Activated naive CD8-positive, alpha-beta T cell treated with anti-CD3 and anti-CD28 coated beads for 36 hours (primary cell): ENCODE measurements around the gene SC5D. TPM values are rescaled to one million over a fixed set of nuclear protein-coding genes. Genes with fewer than 3 reads are reported as not detected.

ENCODE experiments used
- DNase-seq: peaks from one replicate; pipeline ENCODE4 v3.0.0; 2021
- H3K27ac Mint-ChIP-seq: one replicate; pipeline ENCODE4 v1.8.0; 2022; ENCODE audit warnings: mild to moderate bottlenecking, moderate library complexity, mixed read lengths
- H3K27me3 Mint-ChIP-seq: one replicate; pipeline ENCODE4 v1.8.0; 2022; ENCODE audit warnings: mild to moderate bottlenecking, mixed read lengths
- H3K36me3 Mint-ChIP-seq: one replicate; pipeline ENCODE4 v1.8.0; 2021; ENCODE audit warnings: mild to moderate bottlenecking, mixed read lengths
- H3K4me1 Mint-ChIP-seq: one replicate; pipeline ENCODE4 v1.8.0; 2021; ENCODE audit warnings: mixed read lengths
- H3K4me3 Mint-ChIP-seq: one replicate; pipeline ENCODE4 v1.8.0; 2022; ENCODE audit warnings: mild to moderate bottlenecking, moderate library complexity, mixed read lengths
- H3K9me3 Mint-ChIP-seq: one replicate; pipeline ENCODE4 v1.8.0; 2022; ENCODE audit warnings: mixed read lengths
- total RNA-seq, 2 experiments: library from RNA; stranded (reverse); gene quantifications; one replicate each; pipeline ENCODE4 v1.2.3, GENCODE V29; 2021

SC5D gene, protein sequence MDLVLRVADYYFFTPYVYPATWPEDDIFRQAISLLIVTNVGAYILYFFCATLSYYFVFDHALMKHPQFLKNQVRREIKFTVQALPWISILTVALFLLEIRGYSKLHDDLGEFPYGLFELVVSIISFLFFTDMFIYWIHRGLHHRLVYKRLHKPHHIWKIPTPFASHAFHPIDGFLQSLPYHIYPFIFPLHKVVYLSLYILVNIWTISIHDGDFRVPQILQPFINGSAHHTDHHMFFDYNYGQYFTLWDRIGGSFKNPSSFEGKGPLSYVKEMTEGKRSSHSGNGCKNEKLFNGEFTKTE
- 10 to 100 TPM; 22.6 to 25.0 TPM for total RNA-seq

DNA sequence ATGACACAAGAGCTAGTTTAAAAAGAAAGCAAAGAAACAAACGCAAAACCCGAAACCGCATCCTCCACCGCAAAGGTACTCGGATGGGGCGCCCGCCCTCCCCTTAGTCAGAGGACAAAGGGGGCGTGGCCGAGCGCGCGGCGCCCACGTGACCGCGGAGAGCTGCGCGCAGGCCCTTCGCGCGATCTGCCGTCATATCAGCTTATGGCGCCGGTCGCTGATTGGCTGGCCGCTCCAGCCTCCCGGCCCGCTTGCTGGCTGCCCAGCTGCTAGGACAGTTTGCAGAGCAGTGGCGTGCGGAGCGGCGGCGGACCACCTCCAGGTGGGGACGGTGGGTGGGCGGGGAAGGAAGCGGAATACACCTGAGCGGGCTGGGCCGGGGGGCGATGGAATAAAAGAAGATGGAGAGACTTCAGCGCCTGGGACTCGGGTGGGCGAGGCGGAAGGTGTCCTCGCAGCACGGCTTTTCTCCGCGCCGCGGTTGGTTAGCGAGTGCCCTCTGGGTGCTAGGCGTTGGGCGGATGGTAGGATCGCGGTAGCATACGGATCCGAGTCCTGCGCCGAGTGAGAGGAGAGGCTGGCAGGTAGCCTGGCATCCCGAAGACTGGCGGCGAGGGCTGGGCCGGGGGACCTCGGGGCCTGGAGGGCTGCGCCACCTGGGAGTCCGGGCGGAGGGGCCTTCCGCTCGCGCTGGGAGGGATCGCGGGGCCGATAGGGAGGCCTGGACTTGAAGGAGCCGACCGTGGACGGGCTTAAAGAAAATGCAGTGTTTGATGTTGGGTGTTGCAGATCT lies at the start of gene SC5D:
Gene SC5D, plus strand, starts transcription at position 277 of the 793 bp plus-strand sequence. CDS start 10,605 bp downstream, outside the sequence.
- DNase-seq = peak; percentile 95
- Mint-ChIP-seq H3K9me3 (peaks cover 2% of the 10 kb centered on the region), H3K4me1 (peaks cover 36% of the 10 kb centered on the region), H3K27me3 (no peaks in the 10 kb centered on the region), H3K4me3 (peak within 1 kb of the TSS; percentile 92), H3K36me3 (no peaks in the 10 kb centered on the region), H3K27ac (peak within 1 kb of the TSS; percentile 91)

DNA sequence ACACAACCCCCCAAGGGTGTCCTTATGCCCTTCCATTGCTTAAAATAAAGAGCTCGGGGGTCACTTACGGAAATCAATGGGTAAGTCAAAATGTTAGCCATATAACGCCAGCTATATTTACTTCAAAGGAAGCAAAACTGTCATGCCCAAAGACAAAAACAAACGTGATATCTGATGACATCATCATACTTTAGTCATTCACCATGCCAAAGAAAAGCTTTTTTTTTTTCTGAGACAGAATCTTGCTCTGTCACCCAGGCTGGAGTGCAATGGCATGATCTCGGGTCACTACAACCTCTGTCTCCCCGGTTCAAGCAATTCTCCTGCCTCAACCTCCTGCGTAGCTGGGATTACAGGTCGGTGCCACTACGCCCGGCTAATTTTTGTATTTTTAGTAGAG lies 47.7 kb upstream of the SC5D start:
- peaks cover 2% of the 10 kb centered on the region for H3K4me1 Mint-ChIP-seq
- no peak overlapping the region for H3K27ac Mint-ChIP-seq
- no peaks in the 10 kb centered on the region for H3K27me3 Mint-ChIP-seq
- no peak for DNase-seq
- H3K36me3 Mint-ChIP-seq = no peaks in the 10 kb centered on the region
- no peak overlapping the region for H3K4me3 Mint-ChIP-seq
- no peaks in the 10 kb centered on the region for H3K9me3 Mint-ChIP-seq

DNA sequence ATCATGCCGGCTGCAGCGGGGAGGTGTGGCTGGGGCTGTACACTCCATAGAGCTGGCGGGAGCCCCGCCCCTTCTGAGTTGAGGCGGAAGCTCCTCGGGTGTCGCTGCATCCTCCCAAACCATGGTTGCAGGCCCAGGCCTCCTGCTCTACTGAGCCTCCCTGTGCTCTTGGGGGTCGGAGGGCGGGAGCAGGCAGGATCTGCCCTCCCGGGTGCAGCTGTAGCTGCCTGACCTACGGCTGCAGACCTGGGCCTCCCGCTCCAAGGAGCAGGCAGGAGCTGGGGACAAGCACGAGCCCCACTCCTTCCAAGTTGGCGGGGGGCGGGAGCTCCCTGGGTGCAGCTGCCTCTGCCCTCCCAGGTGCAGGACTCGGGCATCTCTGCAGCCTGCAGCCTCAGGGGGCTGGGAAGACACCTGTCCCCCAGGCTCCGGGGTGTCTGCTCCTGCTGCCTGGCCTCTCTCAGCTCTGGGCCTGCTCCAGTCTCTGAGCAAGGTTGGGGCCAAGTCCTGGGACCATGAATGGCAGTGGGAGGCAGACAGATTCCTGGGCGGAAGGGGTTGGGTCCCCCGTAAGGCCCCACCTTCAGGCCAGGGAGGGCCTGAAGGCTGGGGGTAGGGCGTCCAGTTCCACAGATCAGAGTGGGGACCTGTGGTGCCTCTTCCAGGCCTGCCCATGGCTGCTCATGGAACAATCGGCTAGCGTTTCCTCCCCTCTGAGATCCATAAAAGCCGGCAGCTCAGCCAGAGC lies 46.4 kb upstream of the SC5D start:
- Mint-ChIP-seq H3K9me3 (no peaks in the 10 kb centered on the region), H3K27ac (no peak overlapping the region), H3K27me3 (peaks cover 4% of the 10 kb centered on the region), H3K4me1 (peaks cover 4% of the 10 kb centered on the region), H3K4me3 (no peak overlapping the region), H3K36me3 (no peaks in the 10 kb centered on the region)
- DNase-seq = no peak

DNA sequence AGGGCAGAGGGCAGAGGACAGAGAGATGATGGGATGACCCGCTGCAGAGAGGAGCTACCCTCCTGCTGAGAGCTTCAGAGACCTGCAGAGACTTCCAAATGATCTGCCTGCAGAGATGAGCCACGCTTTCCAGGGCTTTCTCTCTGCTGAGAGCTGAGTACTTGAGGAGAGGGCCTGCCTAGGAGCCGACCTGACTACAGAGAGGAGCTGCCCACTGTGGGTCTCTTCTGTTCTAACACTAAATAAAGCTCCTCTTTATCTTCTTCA lies 45.9 kb upstream of the SC5D start:
- DNase-seq = no peak
- no peaks in the 10 kb centered on the region for H3K9me3 Mint-ChIP-seq
- H3K4me1 Mint-ChIP-seq = peaks cover 4% of the 10 kb centered on the region
- no peak overlapping the region for H3K27ac Mint-ChIP-seq
- H3K27me3 Mint-ChIP-seq = peaks cover 4% of the 10 kb centered on the region
- no peaks in the 10 kb centered on the region for H3K36me3 Mint-ChIP-seq
- no peak overlapping the region for H3K4me3 Mint-ChIP-seq

DNA sequence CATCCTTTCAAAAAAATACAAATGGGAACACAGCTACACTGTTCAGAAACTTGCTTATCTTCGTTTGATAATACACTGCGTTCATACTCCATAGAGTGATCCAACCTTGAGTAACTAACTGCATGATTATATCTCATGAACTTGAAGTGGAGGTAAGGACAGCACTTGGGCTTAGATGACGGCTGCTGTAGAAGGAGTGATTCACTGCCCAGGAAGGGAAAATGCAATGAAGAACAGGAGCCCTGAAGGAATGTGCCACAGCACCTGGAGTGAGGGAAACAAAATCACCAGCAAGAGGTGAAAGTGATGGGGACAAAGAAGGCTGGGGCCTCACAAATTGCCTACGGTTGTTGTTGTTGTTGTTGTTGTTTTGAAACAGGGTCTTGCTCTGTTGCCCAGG lies 44.1 kb upstream of the SC5D start:
- no peaks in the 10 kb centered on the region for H3K9me3 Mint-ChIP-seq
- H3K4me3 Mint-ChIP-seq = no peak overlapping the region
- H3K4me1 Mint-ChIP-seq = peaks cover 4% of the 10 kb centered on the region
- peaks cover 4% of the 10 kb centered on the region for H3K27me3 Mint-ChIP-seq
- no peak for DNase-seq
- no peak overlapping the region for H3K27ac Mint-ChIP-seq
- no peaks in the 10 kb centered on the region for H3K36me3 Mint-ChIP-seq

DNA sequence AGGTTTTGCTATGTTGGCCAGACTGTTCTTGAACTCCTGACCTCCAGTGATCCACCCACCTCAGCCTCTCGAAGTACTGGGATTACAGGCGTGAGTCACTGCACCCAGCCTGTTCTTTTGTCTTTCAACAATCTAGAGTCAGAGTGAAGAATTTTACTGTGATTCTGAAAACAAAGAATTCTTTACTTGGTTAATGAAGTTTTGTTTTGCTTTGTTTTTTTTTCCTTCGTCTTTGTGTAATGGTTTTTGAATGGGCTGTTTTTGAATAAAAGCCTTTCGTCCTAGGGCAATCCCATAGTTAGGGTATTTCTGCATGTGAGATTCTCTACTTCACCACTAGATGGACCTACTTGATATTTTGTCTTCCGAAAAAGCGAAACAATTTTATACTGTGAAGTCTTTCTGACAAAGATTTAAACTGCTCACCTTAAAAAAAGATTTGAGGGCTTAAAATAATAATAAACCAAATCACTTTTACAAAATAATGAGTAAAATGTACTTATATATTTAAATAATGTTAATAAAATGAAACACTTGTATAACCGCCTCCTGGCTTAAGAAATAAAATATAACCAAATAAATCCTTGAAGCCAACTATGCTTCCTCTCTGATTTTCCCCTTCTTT lies 43.4 kb upstream of the SC5D start:
- Mint-ChIP-seq H3K4me1 (peaks cover 4% of the 10 kb centered on the region), H3K36me3 (peaks cover 1% of the 10 kb centered on the region), H3K27ac (no peak overlapping the region), H3K9me3 (peaks cover 1% of the 10 kb centered on the region), H3K4me3 (no peak overlapping the region), H3K27me3 (peaks cover 4% of the 10 kb centered on the region)
- no peak for DNase-seq

DNA sequence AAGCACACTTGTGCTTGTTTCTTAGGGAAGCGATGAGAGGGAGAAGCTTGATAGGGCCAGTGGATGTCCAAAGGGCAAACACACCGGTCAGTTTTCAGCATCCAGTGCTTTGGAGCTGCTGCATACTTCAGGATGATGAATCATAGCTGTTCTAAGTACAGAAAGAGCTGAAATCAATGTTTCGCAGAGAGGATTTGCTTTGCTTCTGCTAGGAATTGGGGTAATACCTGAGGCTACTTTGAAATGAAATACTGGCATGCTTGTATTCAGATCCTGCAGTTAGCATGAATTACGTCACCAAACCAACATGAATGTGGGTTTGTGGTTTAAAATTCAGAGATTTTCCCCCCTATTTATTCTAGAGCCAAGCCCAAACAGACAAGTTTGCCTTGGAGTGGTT lies 41.7 kb upstream of the SC5D start:
- no peak overlapping the region for H3K4me3 Mint-ChIP-seq
- peaks cover 3% of the 10 kb centered on the region for H3K9me3 Mint-ChIP-seq
- H3K27me3 Mint-ChIP-seq = peaks cover 4% of the 10 kb centered on the region
- H3K27ac Mint-ChIP-seq = no peak overlapping the region
- H3K36me3 Mint-ChIP-seq = peaks cover 1% of the 10 kb centered on the region
- DNase-seq = no peak
- H3K4me1 Mint-ChIP-seq = peaks cover 4% of the 10 kb centered on the region

DNA sequence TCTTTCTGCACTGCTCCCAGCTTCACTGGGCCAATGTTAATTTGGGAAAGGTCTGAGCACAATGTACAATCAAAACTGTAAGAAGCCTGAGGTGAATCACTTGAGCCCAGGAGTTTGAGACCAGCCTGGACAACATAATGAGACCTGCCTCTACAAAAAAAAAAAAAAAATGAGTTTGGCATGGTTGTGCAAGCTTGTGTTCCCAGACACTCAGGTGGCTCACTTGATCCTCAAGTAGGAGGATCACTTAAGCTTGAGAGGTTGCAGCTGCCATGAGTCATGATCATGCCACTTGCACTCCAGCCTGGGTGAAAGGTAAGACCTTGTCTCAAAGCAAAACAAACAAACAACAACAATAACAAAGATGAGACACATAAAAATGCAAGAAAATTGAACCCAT lies 38.6 kb upstream of the SC5D start:
- Mint-ChIP-seq H3K27me3 (peaks cover 9% of the 10 kb centered on the region), H3K4me3 (no peak overlapping the region), H3K4me1 (peaks cover 4% of the 10 kb centered on the region), H3K36me3 (peaks cover 1% of the 10 kb centered on the region), H3K27ac (no peak overlapping the region), H3K9me3 (peaks cover 3% of the 10 kb centered on the region)
- no peak for DNase-seq

DNA sequence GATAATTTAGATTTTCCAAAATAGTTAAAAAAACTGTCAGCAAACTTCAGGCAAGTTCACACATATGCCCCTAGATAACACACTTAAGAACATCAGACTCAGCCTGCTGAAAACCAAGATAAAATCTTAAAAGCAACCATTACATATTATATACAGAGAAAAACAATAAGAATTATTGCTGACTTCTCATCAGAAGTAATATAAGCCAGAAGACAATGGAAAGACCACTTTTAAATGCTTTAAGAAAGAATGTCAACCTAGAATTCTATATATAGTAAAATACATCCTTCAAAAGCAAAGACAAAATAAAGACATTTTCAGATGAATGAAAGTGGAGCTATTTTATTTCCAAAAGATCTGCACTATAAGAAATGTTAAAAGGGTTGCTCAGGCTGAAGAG lies 37.8 kb upstream of the SC5D start:
- H3K9me3 Mint-ChIP-seq = peaks cover 3% of the 10 kb centered on the region
- no peak overlapping the region for H3K27ac Mint-ChIP-seq
- peaks cover 1% of the 10 kb centered on the region for H3K36me3 Mint-ChIP-seq
- no peak overlapping the region for H3K4me3 Mint-ChIP-seq
- peaks cover 3% of the 10 kb centered on the region for H3K4me1 Mint-ChIP-seq
- no peak for DNase-seq
- H3K27me3 Mint-ChIP-seq = peaks cover 9% of the 10 kb centered on the region

DNA sequence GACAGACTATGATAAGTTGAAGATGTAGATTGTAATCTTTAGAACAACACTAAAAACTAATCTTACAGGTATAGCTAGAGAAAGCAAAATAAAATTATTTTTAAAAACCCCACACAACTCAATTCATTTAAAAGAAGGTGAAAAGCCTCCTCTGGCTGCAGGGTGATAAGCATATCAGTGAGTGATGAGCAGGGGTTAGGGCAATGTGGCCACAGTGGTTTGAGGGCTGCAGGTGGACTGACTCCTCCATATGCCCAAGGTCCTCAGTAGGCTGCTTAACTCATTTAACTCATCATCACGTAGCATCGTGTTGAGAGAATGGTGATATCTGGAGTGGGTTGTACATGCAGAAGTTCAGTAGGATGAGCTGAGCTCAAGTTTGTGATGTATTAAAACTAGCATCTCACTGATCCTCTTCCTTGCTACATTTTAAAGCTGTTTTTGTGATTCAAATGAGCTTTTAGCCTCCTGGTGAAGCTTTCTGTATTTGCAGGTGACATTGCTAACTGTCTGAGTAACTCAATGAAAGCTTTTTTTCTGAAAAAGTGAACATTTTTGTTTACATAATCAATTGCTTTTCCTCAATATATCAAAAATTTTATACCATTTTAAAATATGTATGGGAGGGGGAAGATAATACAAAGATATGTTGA lies 37.0 kb upstream of the SC5D start:
- Mint-ChIP-seq H3K4me1 (no peaks in the 10 kb centered on the region), H3K27ac (no peak overlapping the region), H3K36me3 (peaks cover 1% of the 10 kb centered on the region), H3K4me3 (no peak overlapping the region), H3K9me3 (peaks cover 3% of the 10 kb centered on the region), H3K27me3 (peaks cover 4% of the 10 kb centered on the region)
- DNase-seq = no peak

DNA sequence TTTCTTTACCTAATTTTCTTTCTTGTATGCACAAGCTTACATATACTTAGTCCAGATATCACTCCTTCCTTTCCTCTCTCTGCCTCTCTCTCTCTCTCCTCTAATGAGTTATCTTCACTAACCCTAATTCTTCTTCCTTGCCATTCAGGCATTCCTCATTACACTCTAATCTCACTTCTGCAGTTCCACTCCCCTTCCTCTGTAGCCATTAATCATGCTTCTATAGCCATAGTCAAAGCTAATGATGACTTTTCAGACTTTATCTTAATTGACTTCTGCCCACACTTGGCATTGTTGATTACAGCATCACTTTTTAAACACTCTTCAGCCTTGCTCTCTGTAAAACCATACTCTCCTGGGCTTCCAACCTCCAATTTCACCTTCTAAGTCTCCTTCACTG lies 35.3 kb upstream of the SC5D start:
- peaks cover 1% of the 10 kb centered on the region for H3K36me3 Mint-ChIP-seq
- no peak overlapping the region for H3K27ac Mint-ChIP-seq
- no peak overlapping the region for H3K4me3 Mint-ChIP-seq
- peaks cover 4% of the 10 kb centered on the region for H3K27me3 Mint-ChIP-seq
- no peaks in the 10 kb centered on the region for H3K4me1 Mint-ChIP-seq
- no peak for DNase-seq
- peaks cover 5% of the 10 kb centered on the region for H3K9me3 Mint-ChIP-seq

DNA sequence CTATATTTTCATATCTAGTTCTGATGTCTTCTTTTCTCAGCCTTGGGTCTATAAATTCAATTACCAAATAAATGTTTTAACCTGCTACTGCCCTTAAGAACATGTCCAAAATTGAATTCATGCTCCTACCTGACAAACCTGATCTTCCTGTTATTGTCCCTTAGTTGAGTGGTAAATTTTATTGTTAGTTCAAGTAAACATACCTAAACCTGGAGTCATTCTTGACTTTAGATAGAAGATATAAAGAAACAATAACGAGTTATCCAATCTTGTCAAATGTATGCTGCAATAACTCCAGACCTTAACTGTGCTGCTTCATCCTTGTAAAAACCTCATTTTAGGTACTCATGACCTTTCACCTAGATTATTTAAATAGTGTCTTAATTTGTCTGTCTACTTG lies 34.6 kb upstream of the SC5D start:
- Mint-ChIP-seq H3K27ac (no peak overlapping the region), H3K4me1 (no peaks in the 10 kb centered on the region), H3K9me3 (peaks cover 8% of the 10 kb centered on the region), H3K4me3 (no peak overlapping the region), H3K36me3 (peaks cover 4% of the 10 kb centered on the region), H3K27me3 (peaks cover 9% of the 10 kb centered on the region)
- no peak for DNase-seq

DNA sequence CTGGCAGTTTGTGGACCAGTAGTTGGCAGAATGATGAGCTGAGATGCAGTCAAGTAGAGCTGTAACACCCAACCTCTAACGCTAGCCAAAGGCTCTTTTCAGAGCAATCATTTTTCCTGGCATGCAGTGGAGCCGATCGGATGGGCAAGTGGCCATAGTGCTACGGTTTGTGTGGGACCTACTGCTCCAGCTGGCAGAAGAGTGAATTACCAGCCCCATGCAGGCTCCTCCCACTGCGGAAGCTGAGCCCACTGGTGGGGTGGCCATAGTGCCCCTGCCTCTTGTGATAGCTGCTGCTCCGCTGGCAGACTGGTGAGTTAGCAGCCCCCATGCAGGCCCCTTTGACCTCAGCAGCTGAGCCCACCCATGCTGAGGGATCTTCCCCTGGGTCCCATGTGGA lies 27.0 kb upstream of the SC5D start:
- Mint-ChIP-seq H3K36me3 (peaks cover 6% of the 10 kb centered on the region), H3K27ac (no peak overlapping the region), H3K27me3 (peaks cover 43% of the 10 kb centered on the region), H3K4me1 (peaks cover 3% of the 10 kb centered on the region), H3K9me3 (peaks cover 10% of the 10 kb centered on the region), H3K4me3 (no peak overlapping the region)
- no peak for DNase-seq

DNA sequence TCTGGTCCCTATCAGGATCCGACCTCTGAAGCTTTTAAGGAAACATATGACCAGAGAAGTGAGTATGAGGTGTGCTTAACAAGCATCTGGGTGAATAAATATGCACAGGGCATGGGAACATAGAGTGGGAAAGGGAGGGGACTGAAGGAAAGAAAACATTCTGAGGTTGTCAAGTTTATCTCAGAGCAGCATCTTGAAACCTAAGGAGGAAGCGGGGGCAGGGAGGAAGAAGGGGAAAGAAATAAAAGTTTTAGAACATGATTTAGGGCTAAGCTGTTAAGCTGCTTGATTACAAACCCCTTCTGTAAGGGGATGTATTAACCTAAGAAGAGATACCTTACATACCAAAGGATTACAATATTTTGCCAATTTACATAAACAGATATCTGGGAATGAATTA lies 24.0 kb upstream of the SC5D start:
- H3K9me3 Mint-ChIP-seq = peaks cover under 1% of the 10 kb centered on the region
- peaks cover 3% of the 10 kb centered on the region for H3K4me1 Mint-ChIP-seq
- H3K27me3 Mint-ChIP-seq = peaks cover 39% of the 10 kb centered on the region

More for the DNA sequence above, 24.0 kb upstream of the SC5D start:
- Mint-ChIP-seq H3K4me3 (no peak overlapping the region), H3K36me3 (no peaks in the 10 kb centered on the region), H3K27ac (no peak overlapping the region)
- no peak for DNase-seq
